HepG2 (cell line): Measurements from ENCODE around the gene GRB10. TPM values are rescaled to one million over a fixed set of nuclear protein-coding genes. Genes with fewer than 3 reads are reported as not detected.

Source experiments
- ATRX ChIP-seq: sonication (generic); formaldehyde crosslinking; IDR thresholded peaks from 2 replicates; pipeline ENCODE4 v1.4.0; 2020; ENCODE audit warnings: missing genetic modification reagents, borderline replicate concordance
- CHD2 ChIP-seq: IDR thresholded peaks from 2 replicates; pipeline ENCODE4 v1.6.1; 2011; ENCODE audit warnings: low read depth, low read length, improper control_type of control experiment
- E2F1 ChIP-seq: sonication (generic); formaldehyde crosslinking; IDR thresholded peaks from 2 replicates; pipeline ENCODE4 v1.5.0; 2020; ENCODE audit warnings: missing genetic modification reagents
- ETV6 ChIP-seq: sonication (generic); formaldehyde crosslinking; conservative IDR thresholded peaks from 2 replicates; pipeline ENCODE4 v1.4.0; 2020; ENCODE audit warnings: missing genetic modification reagents
- GTF2F1 ChIP-seq: fragments of 150-350 bp; IDR thresholded peaks from 2 replicates; pipeline ENCODE4 v1.6.1; 2014; ENCODE audit warnings: low read length
- HMG20B ChIP-seq: conservative IDR thresholded peaks from 2 replicates; pipeline ENCODE4 v1.6.1; 2016; ENCODE audit warnings: missing genetic modification reagents, missing compliant biosample characterization
- HMGXB3 ChIP-seq: sonication (generic); formaldehyde crosslinking; IDR thresholded peaks from 2 replicates; pipeline ENCODE4 v1.4.0; 2020; ENCODE audit warnings: missing genetic modification reagents, borderline replicate concordance
- JUN ChIP-seq: sonication (generic); formaldehyde crosslinking; IDR thresholded peaks from 2 replicates; pipeline ENCODE4 v1.4.0; 2020; ENCODE audit warnings: mild to moderate bottlenecking, missing genetic modification reagents
- MEIS2 ChIP-seq: sonication (generic); formaldehyde crosslinking; IDR thresholded peaks from 2 replicates; pipeline ENCODE4 v1.9.0; 2021; ENCODE audit warnings: mild to moderate bottlenecking, missing genetic modification reagents
- MTF1 ChIP-seq: sonication (generic); formaldehyde crosslinking; IDR thresholded peaks from 2 replicates; pipeline ENCODE4 v1.5.0; 2020; ENCODE audit warnings: missing genetic modification reagents
- PHF20 ChIP-seq: sonication (generic); formaldehyde crosslinking; IDR thresholded peaks from 2 replicates; pipeline ENCODE4 v1.5.0; 2020; ENCODE audit warnings: mild to moderate bottlenecking, missing genetic modification reagents
- PRMT3 ChIP-seq: sonication (generic); formaldehyde crosslinking; IDR thresholded peaks from 2 replicates; pipeline ENCODE4 v1.8.1; 2022; ENCODE audit warnings: low read depth, mild to moderate bottlenecking, moderate library complexity, missing genetic modification reagents, borderline replicate concordance
- RELA ChIP-seq: sonication (generic); formaldehyde crosslinking; IDR thresholded peaks from 2 replicates; pipeline ENCODE4 v1.4.0; 2020; ENCODE audit warnings: missing genetic modification reagents
- RFXANK ChIP-seq: IDR thresholded peaks from 2 replicates; pipeline ENCODE4 v1.6.1; 2016
- RXRA ChIP-seq: sonication (generic); formaldehyde crosslinking; IDR thresholded peaks from 2 replicates; pipeline ENCODE4 v1.5.1; 2020; ENCODE audit warnings: missing genetic modification reagents
- SYNCRIP ChIP-seq: fragments of 200-400 bp; formaldehyde crosslinking; IDR thresholded peaks from 2 replicates; pipeline ENCODE4 v1.6.1; 2018; ENCODE audit warnings: mild to moderate bottlenecking, low read depth, low read length; ENCODE audit not compliant: insufficient read depth
- ZBTB37 ChIP-seq: sonication (generic); formaldehyde crosslinking; IDR thresholded peaks from 2 replicates; pipeline ENCODE4 v1.4.0; 2020; ENCODE audit warnings: mild to moderate bottlenecking, missing genetic modification reagents
- ZGPAT ChIP-seq: IDR thresholded peaks from 2 replicates; pipeline ENCODE4 v1.6.1; 2016; ENCODE audit warnings: mild to moderate bottlenecking
- ZNF224 ChIP-seq: sonication (generic); formaldehyde crosslinking; IDR thresholded peaks from 2 replicates; pipeline ENCODE4 v1.5.0; 2020; ENCODE audit warnings: mild to moderate bottlenecking, missing genetic modification reagents
- ZNF275 ChIP-seq: sonication (generic); formaldehyde crosslinking; IDR thresholded peaks from 2 replicates; pipeline ENCODE4 v1.8.0; 2022; ENCODE audit warnings: missing genetic modification reagents, mild to moderate bottlenecking, inconsistent platforms, borderline replicate concordance
- ZNF430 ChIP-seq: sonication (generic); formaldehyde crosslinking; IDR thresholded peaks from 2 replicates; pipeline ENCODE4 v1.9.0; 2021; ENCODE audit warnings: mild to moderate bottlenecking, missing genetic modification reagents
- ZNF672 ChIP-seq: sonication (generic); formaldehyde crosslinking; IDR thresholded peaks from 2 replicates; pipeline ENCODE4 v1.8.1; 2022; ENCODE audit warnings: missing genetic modification reagents
- polyA plus RNA-seq, 8 experiments: library from polyadenylated mRNA; depleted of rRNA in 3 of 8; stranded (reverse) in 7 of 8; unstranded in 1 of 8; fragments of >200 nt; fragmentation: Illumina TruSeq in 4 of 8; extraction: Trizol in 4 of 8; gene quantifications; 2 replicates each; pipeline versions ENCODE4 v1.2.1 to v1.2.3, GENCODE V29; 2011 to 2016; ENCODE audit warnings: low read depth in 4 of 8, missing spikeins in 1 of 8, mixed read lengths in 1 of 8; ENCODE audit not compliant: insufficient read depth in 1 of 8
- total RNA-seq, 5 experiments: library from RNA; depleted of rRNA; stranded (reverse); fragments of >200 nt; fragmentation: Illumina TruSeq; extraction: Trizol; gene quantifications; 2 replicates each; pipeline ENCODE4 v1.2.3, GENCODE V29; 2016; ENCODE audit warnings: low read depth in 1 of 5

Gene GRB10
- total and polyA plus RNA-seq, 2 of the 13 experiments (the other 11 are each of a cell fraction or from before 2014, with no cell fraction given), result 4.0 to 6.8 TPM

- TF ChIP-seq ZNF275 (CRISPR knock-in tag), result no peak
- no peak; the same call in 1 of the 2 replicates for TF ChIP-seq HMGXB3
- no peak for TF ChIP-seq ZBTB37 (CRISPR knock-in tag)
- TF ChIP-seq RFXANK, result no peak
- no peak for TF ChIP-seq ATRX (CRISPR knock-in tag)
- TF ChIP-seq PHF20 (CRISPR knock-in tag), result no peak
- no peak for TF ChIP-seq GTF2F1
- TF ChIP-seq PRMT3, result no peak
- no peak for TF ChIP-seq ZGPAT (CRISPR knock-in tag)
- no peak for TF ChIP-seq RXRA (CRISPR knock-in tag)
- TF ChIP-seq HMG20B, result no peak
- TF ChIP-seq ZNF430, result no peak
- peak; percentile 18; the same call in 1 of the 2 replicates for TF ChIP-seq ZNF224 (CRISPR knock-in tag)
- no peak for TF ChIP-seq MEIS2 (CRISPR knock-in tag)
- no peak for TF ChIP-seq ZNF672
- no peak for TF ChIP-seq RELA (CRISPR knock-in tag)
- TF ChIP-seq JUN (CRISPR knock-in tag), result no peak
- no peak for TF ChIP-seq CHD2
- TF ChIP-seq E2F1 (CRISPR knock-in tag), result no peak
- no peak for TF ChIP-seq SYNCRIP
- no peak for TF ChIP-seq ETV6
- no peak for TF ChIP-seq MTF1 (CRISPR knock-in tag)
Measured at GRCh38 chr7:50614721-50615518, 167.8 kb downstream of the GRB10 start (continued).
